Renal cortical epithelial cell (primary cell): ENCODE results near the gene GPATCH2. TPM values are rescaled to one million over a fixed set of nuclear protein-coding genes. Genes with fewer than 3 reads are reported as not detected.

Source experiments
- total RNA-seq: library from RNA; depleted of rRNA; stranded (reverse); fragments of >200 nt; gene quantifications from 2 replicates; pipeline ENCODE4 v1.2.3, GENCODE V29; 2014

GPATCH2 gene
- total RNA-seq, 1 donor from 2014 or later: 26.6 TPM

Other genes with a start within 250 kb of the GPATCH2 start
- gene SPATA17, start 254 bp upstream of the GPATCH2 start, total RNA-seq: 3.8 and 4.2 TPM in 2 replicates